Inflammatory macrophage (primary cell): ENCODE data around the gene PTER.

Experiments
- DNase-seq, 2 donors: peaks; one replicate each; pipeline ENCODE4 v3.0.0-alpha.2; 2020 to 2022
- total RNA-seq, 18 experiments: gene quantifications; one replicate each; lab custom pipeline; 2026; ENCODE audit warnings: mixed read lengths in 6 of 18, inconsistent platforms in 2 of 18; lab: John Stamatoyannopoulos, UW

Gene PTER, protein sequence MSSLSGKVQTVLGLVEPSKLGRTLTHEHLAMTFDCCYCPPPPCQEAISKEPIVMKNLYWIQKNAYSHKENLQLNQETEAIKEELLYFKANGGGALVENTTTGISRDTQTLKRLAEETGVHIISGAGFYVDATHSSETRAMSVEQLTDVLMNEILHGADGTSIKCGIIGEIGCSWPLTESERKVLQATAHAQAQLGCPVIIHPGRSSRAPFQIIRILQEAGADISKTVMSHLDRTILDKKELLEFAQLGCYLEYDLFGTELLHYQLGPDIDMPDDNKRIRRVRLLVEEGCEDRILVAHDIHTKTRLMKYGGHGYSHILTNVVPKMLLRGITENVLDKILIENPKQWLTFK
- 14.1 to 88.6 (median 55.7) reads per million in 18 experiments for total RNA-seq

DNA sequence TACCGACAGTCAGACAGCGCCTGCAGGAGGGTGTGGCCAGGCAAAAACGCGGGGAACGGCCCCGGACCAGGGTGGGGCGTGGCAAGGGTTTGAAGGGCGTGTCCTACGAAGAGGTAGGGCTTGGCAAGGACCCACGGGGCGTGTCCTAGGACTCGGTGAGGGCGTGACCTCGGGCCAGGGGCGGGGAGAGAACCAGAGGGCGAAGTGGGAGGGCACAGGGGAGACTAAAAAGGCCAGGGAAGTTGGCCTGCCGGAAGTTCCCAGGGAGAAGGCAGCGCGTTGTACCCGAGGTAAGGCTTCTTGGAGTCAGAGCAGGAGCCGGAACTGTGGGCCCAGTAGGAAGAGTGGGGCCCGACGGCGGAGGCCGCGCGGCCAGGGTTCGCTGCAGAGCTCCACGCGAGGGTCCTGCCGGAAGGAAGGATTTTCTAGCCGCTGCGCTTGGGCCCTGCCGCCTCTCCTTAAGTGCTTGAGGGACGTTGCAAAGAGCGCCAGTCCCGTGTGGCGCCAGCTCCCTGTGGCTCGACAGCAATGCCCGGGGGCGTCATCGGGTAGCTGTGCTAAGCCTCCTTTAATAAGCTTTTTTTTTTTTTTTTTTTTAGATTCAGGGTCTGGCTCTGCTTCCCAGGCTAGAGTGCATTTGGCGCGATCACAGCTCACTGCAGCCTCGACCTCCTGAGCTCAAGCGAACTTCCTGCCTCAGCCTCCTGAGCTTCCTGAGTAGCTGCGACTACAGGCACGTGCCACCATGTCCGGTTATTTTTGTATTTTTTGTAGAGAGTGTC, at the start of gene PTER:
Gene PTER, plus strand, starts transcription at position 253 of the 782 bp plus-strand sequence. CDS start 47,375 bp downstream, outside the sequence.
- DNase-seq = peak; percentile 99

- no peak for DNase-seq
These were observed 44.2 kb upstream of the PTER start for GRCh38 chr10:16392531-16393069.

DNA sequence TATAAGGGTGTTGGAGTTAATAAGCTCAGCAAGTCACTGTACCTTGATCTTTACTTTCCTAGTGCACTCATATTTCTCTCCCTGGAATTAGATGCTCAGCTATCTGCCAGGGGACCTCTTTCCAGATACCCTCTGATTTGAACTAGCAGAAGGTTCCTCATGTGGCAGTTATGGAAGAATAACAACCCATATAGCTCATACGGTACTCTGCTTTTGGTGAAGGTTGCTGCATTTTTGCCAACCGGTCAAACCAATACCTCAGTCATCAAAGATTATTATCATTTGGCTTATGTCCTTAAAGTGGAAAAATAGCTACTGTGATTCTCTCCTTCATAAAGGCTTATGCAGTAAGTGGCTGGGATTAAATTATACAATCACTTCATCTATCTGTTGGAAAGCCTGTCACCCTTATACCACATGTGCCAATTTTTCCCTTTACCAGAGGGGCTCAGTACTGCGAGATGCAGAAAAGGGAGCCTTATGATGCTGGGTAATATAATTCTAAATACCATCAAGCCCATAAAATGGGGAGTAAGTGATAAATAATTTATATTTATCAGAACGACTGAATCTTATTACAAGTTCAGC, 43.4 kb upstream of the PTER start:
- no peak for DNase-seq

GRCh38 chr10:16401416-16401815, 35.4 kb upstream of the PTER start:
- DNase-seq = no peak

DNA sequence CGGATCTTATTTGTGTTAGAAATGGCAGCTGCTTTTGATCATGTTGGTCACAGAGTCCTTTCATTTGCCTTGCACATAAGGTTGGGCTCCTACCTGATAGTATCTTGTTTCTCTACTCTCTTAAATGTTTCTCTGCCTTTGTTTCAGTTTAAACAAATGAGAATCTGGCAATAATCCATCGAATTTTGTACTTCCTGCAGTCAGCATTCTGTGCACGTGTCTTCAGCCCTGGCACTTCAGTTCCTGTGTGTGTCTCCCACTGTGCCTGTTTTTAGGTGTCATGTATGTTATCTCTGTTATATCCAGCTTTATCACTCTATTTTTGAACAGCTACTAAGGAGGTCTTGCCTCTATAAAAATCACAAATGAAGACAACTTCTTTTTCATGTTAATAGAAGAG, 28.4 kb upstream of the PTER start:
- DNase-seq = no peak

DNA sequence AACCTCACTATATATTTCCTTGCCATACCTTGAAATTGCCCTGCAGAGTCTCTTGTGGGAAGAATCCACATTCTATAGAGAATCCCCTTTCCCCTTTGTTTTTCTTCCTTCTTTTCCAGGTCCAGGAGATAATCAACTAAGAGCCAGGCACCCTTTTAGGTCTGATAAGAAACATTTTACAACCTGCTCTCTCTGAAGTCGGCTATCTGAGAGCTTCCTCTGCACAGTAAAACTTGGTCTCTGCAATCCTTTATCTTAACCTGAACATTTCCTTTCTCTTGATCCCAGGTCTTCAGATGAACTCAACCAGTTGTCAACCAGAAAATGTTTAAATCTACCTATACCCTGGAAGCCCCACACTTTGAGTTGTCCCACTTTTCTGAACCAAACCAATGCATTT, 19.5 kb upstream of the PTER start:
- no peak for DNase-seq

DNA sequence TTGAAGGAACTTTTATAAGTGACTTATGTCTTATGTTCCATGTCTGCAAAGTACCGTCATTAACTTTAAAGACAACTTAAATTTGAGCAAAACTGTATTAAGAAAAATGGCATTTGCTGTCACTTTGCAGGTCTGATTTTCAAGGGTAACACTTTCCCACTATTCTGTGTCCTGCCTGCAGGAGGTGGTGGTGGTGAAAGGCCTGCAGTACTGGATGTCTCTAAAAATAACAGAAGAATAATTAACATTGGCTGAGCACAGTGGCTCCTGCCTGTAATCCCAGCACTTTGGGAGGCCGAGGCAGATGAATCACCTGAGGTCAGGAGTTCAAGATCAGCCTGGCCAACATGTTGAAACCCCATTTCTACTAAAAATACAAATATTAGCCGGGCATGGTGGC, 13.2 kb upstream of the PTER start:
- no peak for DNase-seq

DNA sequence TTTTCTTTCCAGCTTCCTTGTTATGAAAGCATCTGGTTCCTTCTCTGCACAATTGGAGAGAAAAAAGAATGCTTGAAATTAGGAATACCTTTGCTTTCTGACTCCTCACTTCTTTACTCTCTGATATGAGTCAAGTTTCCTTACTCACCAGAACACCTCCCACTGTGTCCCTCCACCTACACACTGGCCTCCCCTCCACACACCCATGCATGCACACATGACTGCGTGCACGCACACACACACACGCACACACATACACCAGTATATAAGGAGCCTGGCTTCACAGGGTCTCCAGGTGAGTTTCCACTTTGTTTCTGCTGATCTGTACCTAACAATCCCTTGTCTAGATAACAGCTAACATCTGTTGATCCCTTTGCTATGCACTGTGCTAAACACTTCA, 11.4 kb upstream of the PTER start:
- DNase-seq = no peak

- DNase-seq = no peak
These were observed 7.3 kb upstream of the PTER start for GRCh38 chr10:16429539-16429938.

- DNase-seq = no peak
These were observed 448 bp upstream of the PTER start for GRCh38 chr10:16436367-16436757.

- no peak for DNase-seq
These were observed 707 bp downstream of the PTER start for GRCh38 chr10:16437540-16437894.

- DNase-seq = peak; percentile 56 to 59
These were observed 2.5 kb downstream of the PTER start for GRCh38 chr10:16439295-16439694.

DNA sequence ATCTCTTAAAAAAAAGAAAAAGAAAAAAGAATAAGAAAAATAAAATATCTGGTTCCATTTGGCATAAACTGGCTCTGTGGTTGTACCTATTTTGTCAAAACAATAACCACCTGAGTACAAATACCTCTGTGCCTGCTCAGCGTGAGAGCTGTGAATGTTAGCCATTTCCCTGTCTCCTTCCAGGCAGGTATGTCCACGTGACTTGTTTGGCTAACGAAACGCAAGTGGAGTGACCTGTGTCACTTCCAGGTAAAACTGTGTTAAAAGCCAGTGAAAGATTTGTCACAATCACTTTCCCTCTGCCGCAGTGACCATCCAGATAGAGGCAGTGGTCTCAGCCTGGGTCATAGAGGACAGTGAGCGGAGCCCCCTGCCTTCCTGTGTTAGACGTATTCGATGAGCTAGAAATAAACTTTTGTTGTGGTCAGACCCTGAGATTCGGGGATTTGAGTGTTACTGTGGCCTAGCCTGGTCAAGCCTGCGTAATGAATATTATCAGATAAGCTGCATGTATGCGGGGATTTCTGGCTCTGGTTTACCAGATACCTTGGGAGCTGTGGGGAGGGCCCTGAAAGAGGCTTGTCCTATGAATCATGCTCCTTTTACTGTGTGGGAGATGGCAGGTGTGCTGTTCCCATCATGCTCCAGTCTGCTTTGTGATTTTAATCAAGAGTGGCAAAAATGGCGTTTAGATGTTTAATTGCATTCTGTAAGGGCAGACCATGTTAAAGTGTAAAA, 3.8 kb downstream of the PTER start:
- DNase-seq = no peak

- no peak for DNase-seq
These were observed 4.5 kb downstream of the PTER start for GRCh38 chr10:16441173-16441840.

DNA sequence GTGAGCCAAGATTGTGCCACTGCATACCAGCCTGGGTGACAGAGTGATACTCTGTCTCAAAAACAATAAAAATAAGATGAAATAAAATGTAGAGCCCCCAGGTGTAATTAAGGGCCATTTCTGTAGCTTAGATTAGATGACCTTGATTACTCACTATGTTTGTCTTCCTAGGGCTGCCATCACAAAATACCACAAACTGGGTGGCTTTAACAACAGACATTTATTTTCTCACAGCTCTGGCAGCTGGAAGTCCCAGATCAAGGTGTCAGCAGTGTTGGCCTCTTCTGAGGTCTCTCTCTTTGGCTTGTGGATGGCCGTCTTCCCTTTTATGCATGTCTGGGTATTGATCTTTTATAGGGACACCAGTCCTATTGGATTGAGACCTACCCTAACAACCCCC, 6.1 kb downstream of the PTER start:
- DNase-seq = no peak

DNA sequence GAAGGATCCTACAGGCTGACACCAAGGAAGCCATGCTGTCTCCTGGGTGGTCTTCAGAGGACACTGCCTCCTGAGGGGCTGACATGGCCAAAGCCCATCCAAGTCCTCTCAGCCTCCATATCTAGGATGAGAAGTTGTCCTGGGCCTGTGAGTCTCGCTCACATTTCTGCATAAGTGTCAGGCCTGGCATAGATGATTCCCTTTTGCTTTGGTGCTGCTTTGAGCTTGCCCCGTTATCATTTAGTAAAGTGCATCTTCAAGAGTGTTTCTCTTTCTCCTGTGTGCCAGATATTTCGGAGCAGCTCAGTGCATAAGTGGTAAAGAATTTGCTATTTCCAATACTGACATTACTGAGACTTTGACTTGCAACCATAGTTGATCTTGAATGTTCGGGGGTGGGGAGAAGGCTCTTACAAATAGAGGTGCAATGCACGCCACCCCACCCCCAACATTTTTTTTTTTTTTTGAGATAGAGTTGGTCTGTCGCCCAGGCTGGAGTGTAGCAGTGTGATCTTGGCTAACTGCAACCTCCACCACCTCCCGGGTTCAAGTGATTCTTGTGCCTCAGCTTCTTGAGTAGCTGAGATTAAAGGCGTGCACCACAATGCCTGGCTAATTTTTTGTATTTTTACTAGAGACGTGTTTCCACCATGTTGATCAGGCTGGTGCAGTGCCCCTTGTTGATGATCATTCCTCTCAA, 9.1 kb downstream of the PTER start:
- DNase-seq = no peak

DNA sequence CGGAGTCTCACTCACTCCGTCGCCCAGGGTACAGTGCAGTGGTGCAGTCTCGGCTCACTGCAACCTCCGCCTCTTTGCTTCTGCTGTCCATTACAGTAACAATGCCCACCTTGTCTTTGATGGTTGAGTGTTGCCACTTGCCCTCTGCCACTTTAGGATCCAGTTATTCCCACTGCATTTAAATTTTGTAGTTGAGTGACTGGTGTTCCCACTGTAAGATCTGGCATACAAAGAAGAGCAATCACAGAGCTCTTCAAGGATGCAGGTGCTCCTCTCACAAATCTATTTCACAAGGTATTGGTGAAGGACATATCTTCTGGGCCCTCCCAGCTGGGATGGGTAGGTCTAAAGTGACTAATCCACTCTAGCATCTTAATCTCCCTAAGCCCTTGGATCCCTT, 12.6 kb downstream of the PTER start:
- no peak for DNase-seq

- DNase-seq = no peak
These were observed 21.6 kb downstream of the PTER start for GRCh38 chr10:16458166-16458955.

- DNase-seq = no peak
These were observed 22.7 kb downstream of the PTER start for GRCh38 chr10:16459423-16459939.

- no peak for DNase-seq
These were observed 29.2 kb downstream of the PTER start for GRCh38 chr10:16466001-16466400.
